ENCODE data around the gene CEL.

CEL gene

GRCh38 chr9:133106511-133107244 lies 44.9 kb downstream of the CEL start:
- DNase-seq = no peak

- DNase-seq = no peak
These were observed 45.5 kb downstream of the CEL start for GRCh38 chr9:133107245-133107722.

DNA sequence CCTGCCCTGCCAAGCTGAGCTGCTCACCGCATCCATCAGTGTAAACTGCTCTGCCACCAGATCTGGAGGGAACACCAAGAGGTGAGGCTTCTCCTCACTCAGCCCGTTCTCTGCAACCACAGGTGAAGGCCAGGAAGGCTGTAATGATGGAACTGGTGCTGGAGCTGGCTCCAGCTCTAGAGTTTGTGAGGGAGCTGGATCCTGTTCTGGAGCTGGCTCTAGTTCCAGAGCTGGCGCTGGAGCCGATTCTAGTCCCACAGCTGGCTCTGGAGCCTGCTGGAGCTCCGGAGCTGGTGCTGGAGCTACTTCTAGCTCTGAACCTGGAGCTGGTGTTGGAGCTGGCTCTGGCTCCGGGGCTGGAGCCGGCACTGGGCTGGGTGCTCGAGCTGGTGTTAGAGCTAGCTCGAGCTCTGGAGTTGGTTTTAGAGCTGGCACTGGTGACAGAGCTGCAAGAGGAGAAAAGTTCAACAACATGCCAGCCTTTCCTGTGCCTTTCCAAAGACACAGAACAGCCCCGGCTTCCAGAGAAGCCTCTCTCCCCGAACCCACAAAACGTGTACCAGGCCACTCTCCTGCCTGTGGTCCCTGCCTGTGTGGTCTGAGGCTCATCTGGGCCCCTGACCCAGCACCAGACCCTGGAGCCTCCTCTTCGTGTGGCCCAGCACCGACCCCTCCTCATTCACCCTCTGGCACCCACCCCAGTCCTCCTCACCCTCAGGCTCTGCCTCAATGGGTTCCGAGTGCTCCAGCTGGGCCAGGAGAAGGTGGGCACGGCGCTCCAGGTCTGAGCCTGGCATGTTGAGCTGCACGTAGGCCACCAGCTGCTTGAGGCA lies 46.4 kb downstream of the CEL start:
- DNase-seq = no peak

GRCh38 chr9:133108794-133109641 lies 47.2 kb downstream of the CEL start:
- DNase-seq = no peak

- no peak for DNase-seq
These were observed 48.3 kb downstream of the CEL start for GRCh38 chr9:133109931-133110650.

DNA sequence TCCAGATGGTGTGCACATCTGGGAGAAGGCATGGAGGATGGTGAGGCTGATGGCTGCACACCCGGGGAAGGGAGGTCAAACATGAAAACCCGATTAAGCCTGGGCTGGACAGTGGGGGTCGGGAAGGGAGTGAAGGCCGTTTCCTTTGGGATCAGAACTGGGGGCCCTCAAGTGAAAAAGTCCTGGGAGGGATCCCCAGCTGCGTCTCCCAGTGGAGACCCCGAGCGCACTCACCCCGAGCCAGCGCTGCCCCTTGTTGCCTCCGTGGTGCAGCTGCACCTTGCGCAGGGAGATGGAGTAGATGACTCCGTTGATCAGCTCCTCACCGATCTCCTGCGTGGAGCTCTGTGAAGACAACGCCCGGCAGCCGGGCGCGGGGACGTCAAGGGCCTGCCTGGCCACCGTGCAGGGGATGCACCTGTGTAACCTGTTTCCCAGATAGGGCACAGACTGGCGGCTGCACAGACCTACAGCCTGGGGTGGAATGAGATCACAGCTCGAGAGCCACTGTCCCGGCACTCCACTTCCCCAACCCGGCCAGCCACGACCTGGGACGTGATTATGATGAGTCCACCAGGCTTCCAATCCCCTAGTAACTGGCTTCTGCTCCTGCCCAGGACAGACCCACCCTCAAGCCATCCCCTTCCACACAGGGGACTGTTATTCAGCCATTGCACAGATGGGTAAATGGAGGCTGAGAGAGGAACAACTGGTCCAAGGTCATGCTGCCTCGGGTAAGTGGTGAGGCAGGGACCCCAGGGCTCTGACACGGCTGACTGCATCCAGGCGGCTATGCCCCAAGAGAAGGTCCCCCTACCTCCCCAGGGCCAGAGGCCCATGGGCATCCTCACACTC lies 50.3 kb downstream of the CEL start:
- no peak for DNase-seq

GRCh38 chr9:133112663-133113026 lies 50.9 kb downstream of the CEL start:
- no peak for DNase-seq

DNA sequence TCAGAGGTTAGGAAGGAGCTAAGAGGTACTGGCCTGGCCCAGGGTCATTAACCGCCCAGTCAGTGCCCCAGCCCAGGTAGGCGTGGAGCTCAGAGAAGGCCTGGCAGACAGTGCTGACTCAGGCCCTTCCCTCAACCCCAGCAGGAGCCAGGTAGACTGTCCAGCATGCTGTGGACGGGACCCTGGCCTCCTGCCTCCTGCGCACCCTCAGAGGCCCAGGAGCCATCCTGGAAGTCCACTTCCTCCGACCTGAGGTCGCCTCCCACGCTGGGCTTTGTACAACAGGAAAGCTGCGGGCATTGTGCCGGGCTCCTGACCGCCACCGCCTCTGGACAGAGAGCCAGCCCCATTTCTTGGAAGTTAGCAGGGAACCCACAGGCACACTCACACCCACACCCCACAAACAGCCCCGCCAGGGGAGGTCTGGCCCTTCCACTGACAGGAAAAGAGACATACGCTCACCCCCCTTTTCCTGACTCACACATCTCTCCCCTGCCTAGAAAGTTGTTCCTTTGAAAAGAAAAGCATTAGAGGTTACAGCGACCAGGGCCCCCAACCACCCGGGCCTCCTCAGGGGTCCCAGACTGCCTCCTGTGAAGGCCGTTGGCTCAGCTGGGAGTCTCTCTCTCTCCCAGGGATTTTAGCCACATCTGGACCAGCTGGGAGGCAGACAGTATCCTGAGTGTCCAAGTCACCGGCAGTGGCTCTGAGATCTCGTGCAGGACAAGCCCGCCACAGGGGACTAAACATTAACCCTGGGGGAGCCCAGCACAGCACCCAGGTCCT lies 51.6 kb downstream of the CEL start:
- DNase-seq = no peak

GRCh38 chr9:133113949-133114885 lies 52.4 kb downstream of the CEL start:
- peak; percentile 19 for DNase-seq

- no peak for DNase-seq
These were observed 53.3 kb downstream of the CEL start for GRCh38 chr9:133114886-133115603.

DNA sequence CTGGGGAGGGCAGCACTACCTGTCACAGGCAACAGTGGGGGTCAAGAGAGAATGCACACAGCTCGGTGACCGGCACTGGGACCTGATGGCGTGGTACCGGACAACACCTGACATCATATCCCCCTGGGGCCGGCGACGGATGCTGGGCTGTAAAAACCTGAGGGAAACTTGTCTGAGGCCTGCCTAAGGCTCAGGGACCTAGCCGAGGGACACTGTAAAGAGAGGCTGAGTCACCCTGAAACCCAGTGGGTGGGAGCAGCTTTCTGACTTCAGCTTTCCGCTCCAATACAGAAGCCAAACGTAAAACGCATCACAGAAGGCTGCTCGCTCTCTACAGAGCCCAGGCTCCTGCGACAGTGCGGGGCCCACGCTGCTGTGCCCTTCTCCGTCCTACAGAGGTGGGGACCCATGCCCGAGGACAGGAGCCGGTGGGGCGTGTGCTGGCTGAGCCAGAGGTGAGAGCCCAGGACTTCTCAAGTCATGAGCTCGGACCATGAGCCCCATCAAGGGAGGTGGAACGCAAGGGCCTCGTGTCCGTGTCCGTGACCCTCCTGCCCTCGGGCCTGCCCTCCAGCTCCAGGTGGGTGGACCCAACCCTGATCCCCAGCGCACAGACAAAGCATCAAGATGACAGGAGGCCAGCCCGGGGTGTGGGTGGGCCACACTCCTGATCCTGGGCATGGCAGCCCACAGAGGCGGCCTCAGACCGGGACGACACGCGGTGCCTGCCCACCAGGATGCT lies 54.0 kb downstream of the CEL start:
- no peak for DNase-seq

DNA sequence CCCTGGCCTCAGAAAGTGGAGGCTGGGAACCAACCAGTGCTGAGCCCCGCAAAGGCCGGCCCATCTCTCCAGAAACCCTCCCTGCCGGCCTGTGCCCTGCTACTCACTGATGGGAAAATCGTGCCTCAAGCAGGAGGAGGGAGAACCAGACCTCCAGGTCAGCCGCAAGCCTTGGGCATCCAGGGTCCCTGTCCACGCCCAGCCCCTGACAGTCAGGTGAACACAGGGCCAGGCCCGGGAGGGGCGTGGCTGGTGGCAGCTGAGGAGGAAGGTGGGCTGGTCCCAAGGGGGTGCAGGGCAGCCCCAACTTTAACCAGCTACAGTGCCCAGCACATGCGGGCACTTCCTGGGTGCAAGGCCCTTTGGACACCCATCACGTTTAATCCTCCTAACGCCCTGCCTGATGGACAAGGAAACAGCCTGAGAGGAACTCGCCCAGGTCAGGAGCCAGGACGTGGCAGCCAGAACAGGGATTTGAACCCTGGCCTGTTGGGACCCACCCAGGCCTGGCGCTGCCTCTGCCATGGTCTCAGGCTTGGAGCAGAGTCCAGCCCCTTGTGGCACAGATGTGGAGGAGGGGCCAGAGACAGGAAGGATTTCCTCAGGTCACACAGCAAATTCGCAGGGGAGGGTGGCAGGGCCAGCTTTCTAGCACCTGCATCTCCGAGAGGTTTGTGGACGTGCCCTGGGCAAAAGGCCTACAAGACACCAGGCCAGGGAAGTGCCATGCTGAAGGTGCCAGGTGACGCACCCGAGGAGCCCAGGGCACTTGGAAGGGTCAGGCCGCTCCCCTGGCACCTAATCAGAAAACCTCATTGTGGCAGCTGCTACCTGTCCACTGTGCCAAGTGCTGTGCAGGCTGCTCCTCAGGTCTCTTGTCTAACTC lies 54.8 kb downstream of the CEL start:
- DNase-seq = no peak

GRCh38 chr9:133117271-133118178 lies 55.7 kb downstream of the CEL start:
- DNase-seq = no peak

DNA sequence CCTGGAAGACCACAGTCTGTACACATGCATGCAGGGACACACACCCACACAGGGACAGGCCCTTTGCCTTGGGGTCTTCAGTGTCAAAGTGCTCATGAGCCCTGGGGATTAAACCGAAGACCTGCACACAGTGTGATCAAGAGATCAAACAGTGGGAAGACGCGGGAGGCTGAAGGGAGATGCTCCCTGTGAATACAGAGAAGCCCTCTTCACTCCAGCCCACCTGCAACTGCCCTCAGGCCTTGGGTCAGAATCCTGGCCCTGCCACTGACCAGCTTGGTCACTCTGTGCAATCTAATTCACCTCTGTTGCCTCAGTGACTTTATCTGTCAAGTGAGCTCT lies 56.4 kb downstream of the CEL start:
- no peak for DNase-seq

DNA sequence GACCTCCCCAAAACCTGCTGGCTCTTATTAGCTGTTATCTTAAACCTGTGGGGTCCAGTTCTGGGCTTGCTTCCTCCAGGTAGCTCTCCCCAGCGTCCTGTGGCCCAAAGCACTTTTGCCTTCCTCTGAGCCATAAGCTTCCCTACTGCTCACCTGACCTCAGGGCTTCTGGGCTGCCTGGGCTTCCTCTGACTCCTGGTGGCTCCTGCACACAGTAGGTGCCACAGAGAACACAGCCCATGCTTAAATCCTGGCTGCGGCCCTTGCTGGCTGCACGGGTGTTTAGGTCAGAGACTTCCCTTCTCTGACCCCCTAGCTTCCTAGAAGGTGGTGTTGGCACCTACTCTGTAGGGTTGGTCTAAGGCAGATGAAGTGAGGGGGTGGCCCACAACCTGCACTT lies 56.8 kb downstream of the CEL start:
- DNase-seq = no peak
